Measurements from ENCODE around the gene HLA-DMA. TPM values are rescaled to one million over a fixed set of nuclear protein-coding genes. Genes with fewer than 3 reads are reported as not detected.

The HLA-DMA gene
- total RNA-seq, 1 experiment from 2014 or later: 2.8 TPM

GRCh38 chr6:32975886-32976285 is 23.0 kb upstream of the HLA-DMA start:
- TF ChIP-seq SIN3A (IDR thresholded peaks at IDR 0.05; ENCODE audit: borderline replicate concordance, insufficient read depth, low read depth, low read length): no peak
- no peak for TF ChIP-seq TCF7L2 (IDR thresholded peaks at IDR 0.05; ENCODE audit: low read depth, low read length)
- TF ChIP-seq REST (IDR thresholded peaks at IDR 0.05; ENCODE audit: insufficient read depth in 1 of 2, low read depth in 2 of 2, low read length in 1 of 2): no peak
- no peak for TF ChIP-seq POLR2AphosphoS5 (IDR thresholded peaks at IDR 0.05; ENCODE audit: low read depth, low read length)
- no peak for TF ChIP-seq CTCF (IDR thresholded peaks at IDR 0.05)
- Histone ChIP-seq H3K36me3 (ENCODE audit: control insufficient read depth, insufficient read depth, low read length) (peaks cover 74% of the 10 kb centered on the region), H3K27ac (ENCODE audit: low read length) (peak overlapping the region; percentile 44), H3K4me1 (ENCODE audit: control insufficient read depth, insufficient read depth, low read length) (peaks cover 55% of the 10 kb centered on the region), H3K4me3 (ENCODE audit: low read depth in 2 of 2, low read length in 2 of 2) (peak overlapping the region; percentile 94 to 100), H3K27me3 (ENCODE audit: control insufficient read depth, insufficient read depth, low read length) (no peaks in the 10 kb centered on the region), H3K9me3 (ENCODE audit: control insufficient read depth, insufficient read depth, low read depth, low read length) (no peaks in the 10 kb centered on the region)
- intact Hi-C loops (cut with micrococcal nuclease; ENCODE audit: unreplicated experiment): no loop called here
- DNase-seq (ENCODE audit: low read depth, low spot score) (no peak), ATAC-seq (no peak)
- no TSS peak for BruUV-seq (replicated peaks)
- ChIA-PET CTCF (no interaction called here), POLR2A (interaction anchor here (1.3 kb wide), 1 partner anchor 9 kb away, joined by 4 read pairs; no protein-coding TSS in a partner anchor)
- in situ Hi-C loops (cut with HindIII; ENCODE audit: low pct_unique_long_range_greater_than_20kb, low sequenced_read_pairs): no loop called here

DNA sequence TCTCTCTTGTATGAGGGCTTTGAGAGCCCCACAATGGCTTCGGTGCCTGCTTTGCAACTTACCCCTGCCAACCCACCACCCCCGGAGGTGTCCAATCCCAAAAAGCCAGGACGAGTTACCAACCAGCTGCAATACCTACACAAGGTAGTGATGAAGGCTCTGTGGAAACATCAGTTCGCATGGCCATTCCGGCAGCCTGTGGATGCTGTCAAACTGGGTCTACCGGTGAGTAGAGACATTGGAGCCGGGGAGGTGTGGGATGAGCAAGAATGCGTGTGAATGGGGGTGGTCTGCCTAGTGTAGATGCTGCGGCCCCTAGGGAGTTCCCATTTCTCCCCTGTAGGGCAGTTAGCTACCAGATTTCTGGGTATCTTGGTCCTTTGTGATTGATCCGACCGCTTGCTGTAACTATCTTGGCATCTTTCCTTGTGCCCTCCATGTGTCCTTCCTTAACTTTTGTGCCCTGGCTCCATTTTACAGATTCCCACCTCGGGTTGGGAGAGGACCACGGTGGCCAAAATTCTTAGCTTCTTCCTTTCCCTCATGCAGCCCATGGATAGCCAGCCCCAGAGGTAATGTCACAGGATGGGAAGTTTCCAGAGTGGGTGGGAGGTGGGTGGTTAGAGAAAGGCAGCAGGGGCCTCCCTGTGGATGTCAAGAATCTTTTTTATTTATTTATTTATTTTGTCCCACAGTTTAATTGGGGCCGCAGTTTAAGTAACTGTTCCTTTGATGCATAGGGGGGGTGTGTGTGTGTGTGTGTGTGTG is 21.8 kb upstream of the HLA-DMA start:
- Histone ChIP-seq H3K4me1 (ENCODE audit: control insufficient read depth, insufficient read depth, low read length) (peaks cover 44% of the 10 kb centered on the region), H3K36me3 (ENCODE audit: control insufficient read depth, insufficient read depth, low read length) (peaks cover 62% of the 10 kb centered on the region), H3K4me3 (ENCODE audit: low read depth in 2 of 2, low read length in 2 of 2) (peak overlapping the region; percentile 94 to 100), H3K27ac (ENCODE audit: low read length) (peak overlapping the region; percentile 41; the same call in 1 of the 2 replicates), H3K27me3 (ENCODE audit: control insufficient read depth, insufficient read depth, low read length) (no peaks in the 10 kb centered on the region), H3K9me3 (ENCODE audit: control insufficient read depth, insufficient read depth, low read depth, low read length) (no peaks in the 10 kb centered on the region)
- no peak for ATAC-seq
- in situ Hi-C loops (cut with HindIII; ENCODE audit: low pct_unique_long_range_greater_than_20kb, low sequenced_read_pairs): no loop called here
- no TSS peak for BruUV-seq (replicated peaks)
- CTCF ChIA-PET: interaction anchor here (0.6 to 1.0 kb wide), 2 partner anchors 10 to 350 kb away, joined by 5 to 16 read pairs; no protein-coding TSS in a partner anchor
- TF ChIP-seq SIN3A (IDR thresholded peaks at IDR 0.05; ENCODE audit: borderline replicate concordance, insufficient read depth, low read depth, low read length) (0 out of 2 replicates have a peak, but pooled peaks have one; percentile 49), REST (IDR thresholded peaks at IDR 0.05; ENCODE audit: insufficient read depth in 1 of 2, low read depth in 2 of 2, low read length in 1 of 2) (no peak), TCF7L2 (IDR thresholded peaks at IDR 0.05; ENCODE audit: low read depth, low read length) (no peak), POLR2AphosphoS5 (IDR thresholded peaks at IDR 0.05; ENCODE audit: low read depth, low read length) (peak; percentile 43; the same call in 1 of the 2 replicates), CTCF (IDR thresholded peaks at IDR 0.05) (no peak)
- POLR2A ChIA-PET: interaction anchor here (0.5 to 1.3 kb wide), 3 partner anchors 10 to 436 kb away, joined by 3 to 4 read pairs (median 3); partner anchors contain the start of gene PHF1
- no peak for DNase-seq (ENCODE audit: low read depth, low spot score)
- intact Hi-C loops (cut with micrococcal nuclease; ENCODE audit: unreplicated experiment): no loop called here
